ENCODE results near the gene ZIC1.

DNA sequence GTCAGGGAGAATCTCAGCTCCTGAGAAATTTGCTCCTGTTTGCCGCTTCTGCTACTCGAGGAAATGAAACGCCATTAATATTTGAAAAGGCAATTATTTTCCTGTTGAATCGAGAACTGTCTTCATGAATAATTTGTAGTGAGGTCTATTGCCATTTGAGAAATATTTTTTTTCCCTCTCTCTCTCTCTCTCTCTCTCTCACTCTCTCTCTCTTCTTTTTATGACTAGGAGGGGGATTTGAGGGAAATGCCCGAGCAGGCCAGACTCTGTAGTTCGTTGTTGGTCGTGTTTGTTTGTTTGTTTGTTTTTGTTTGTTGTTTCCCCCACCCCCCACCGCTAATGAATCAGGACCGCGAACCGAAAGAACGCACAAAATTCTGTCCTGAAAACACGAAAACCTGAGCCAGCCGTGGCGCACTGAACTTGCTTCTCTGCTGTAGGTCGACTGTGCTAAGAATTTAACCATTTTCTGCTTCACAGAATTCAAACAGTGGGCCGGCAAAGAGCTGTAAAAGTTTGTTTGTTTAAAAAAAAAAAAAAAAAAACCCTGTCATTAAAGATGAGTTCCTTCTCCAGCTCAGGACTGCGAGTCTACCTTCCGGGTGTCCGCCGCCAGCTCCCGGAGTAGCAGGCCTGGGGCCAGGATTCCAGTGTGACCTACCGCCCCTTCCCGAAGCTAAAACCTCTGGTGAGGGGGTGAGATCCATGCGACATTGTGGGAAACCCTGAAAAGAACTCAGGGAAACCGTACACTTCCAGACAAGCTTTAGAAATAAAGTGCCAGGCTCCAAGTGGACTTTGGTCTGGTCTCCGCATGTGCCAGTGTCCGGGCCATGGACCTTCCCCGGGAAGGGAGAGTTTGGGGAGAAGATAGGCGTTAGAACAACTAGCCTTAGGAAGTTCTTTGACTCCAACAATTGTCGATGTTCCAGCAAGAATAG, 15.0 kb upstream of the ZIC1 start:
- TF ChIP-seq, protein P1, sequence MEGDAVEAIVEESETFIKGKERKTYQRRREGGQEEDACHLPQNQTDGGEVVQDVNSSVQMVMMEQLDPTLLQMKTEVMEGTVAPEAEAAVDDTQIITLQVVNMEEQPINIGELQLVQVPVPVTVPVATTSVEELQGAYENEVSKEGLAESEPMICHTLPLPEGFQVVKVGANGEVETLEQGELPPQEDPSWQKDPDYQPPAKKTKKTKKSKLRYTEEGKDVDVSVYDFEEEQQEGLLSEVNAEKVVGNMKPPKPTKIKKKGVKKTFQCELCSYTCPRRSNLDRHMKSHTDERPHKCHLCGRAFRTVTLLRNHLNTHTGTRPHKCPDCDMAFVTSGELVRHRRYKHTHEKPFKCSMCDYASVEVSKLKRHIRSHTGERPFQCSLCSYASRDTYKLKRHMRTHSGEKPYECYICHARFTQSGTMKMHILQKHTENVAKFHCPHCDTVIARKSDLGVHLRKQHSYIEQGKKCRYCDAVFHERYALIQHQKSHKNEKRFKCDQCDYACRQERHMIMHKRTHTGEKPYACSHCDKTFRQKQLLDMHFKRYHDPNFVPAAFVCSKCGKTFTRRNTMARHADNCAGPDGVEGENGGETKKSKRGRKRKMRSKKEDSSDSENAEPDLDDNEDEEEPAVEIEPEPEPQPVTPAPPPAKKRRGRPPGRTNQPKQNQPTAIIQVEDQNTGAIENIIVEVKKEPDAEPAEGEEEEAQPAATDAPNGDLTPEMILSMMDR (conservative IDR thresholded peaks at IDR 0.05; ENCODE audit: low read depth in 2 of 2), result no peak
- TF ChIP-seq, protein P2, sequence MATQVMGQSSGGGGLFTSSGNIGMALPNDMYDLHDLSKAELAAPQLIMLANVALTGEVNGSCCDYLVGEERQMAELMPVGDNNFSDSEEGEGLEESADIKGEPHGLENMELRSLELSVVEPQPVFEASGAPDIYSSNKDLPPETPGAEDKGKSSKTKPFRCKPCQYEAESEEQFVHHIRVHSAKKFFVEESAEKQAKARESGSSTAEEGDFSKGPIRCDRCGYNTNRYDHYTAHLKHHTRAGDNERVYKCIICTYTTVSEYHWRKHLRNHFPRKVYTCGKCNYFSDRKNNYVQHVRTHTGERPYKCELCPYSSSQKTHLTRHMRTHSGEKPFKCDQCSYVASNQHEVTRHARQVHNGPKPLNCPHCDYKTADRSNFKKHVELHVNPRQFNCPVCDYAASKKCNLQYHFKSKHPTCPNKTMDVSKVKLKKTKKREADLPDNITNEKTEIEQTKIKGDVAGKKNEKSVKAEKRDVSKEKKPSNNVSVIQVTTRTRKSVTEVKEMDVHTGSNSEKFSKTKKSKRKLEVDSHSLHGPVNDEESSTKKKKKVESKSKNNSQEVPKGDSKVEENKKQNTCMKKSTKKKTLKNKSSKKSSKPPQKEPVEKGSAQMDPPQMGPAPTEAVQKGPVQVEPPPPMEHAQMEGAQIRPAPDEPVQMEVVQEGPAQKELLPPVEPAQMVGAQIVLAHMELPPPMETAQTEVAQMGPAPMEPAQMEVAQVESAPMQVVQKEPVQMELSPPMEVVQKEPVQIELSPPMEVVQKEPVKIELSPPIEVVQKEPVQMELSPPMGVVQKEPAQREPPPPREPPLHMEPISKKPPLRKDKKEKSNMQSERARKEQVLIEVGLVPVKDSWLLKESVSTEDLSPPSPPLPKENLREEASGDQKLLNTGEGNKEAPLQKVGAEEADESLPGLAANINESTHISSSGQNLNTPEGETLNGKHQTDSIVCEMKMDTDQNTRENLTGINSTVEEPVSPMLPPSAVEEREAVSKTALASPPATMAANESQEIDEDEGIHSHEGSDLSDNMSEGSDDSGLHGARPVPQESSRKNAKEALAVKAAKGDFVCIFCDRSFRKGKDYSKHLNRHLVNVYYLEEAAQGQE (IDR thresholded peaks at IDR 0.05; ENCODE audit: unreplicated experiment), result no peak
- TF ChIP-seq POLR2AphosphoS5 (IDR thresholded peaks at IDR 0.05; ENCODE audit: low read depth) (no peak), EZH2 (IDR thresholded peaks at IDR 0.05; ENCODE audit: low read depth, unreplicated experiment) (peak; percentile 85), EZH2phosphoT487 (IDR thresholded peaks at IDR 0.05; ENCODE audit: unreplicated experiment) (peak; percentile 76), CREB1 (CRISPR knock-in tag; IDR thresholded peaks at IDR 0.05; ENCODE audit: low read depth) (no peak), ZNF331 (CRISPR knock-in tag; IDR thresholded peaks at IDR 0.05; ENCODE audit: low read depth) (no peak), STAT1 (IDR thresholded peaks at IDR 0.05; ENCODE audit: unreplicated experiment) (no peak), NANOG (IDR thresholded peaks at IDR 0.05; ENCODE audit: borderline replicate concordance) (no peak), JUNB (IDR thresholded peaks at IDR 0.05; ENCODE audit: unreplicated experiment) (no peak), ZNF114 (CRISPR knock-in tag; IDR thresholded peaks at IDR 0.05) (no peak)
- TF ChIP-seq, protein P3, sequence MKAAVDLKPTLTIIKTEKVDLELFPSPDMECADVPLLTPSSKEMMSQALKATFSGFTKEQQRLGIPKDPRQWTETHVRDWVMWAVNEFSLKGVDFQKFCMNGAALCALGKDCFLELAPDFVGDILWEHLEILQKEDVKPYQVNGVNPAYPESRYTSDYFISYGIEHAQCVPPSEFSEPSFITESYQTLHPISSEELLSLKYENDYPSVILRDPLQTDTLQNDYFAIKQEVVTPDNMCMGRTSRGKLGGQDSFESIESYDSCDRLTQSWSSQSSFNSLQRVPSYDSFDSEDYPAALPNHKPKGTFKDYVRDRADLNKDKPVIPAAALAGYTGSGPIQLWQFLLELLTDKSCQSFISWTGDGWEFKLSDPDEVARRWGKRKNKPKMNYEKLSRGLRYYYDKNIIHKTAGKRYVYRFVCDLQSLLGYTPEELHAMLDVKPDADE (IDR thresholded peaks at IDR 0.05), result no peak
- TF ChIP-seq, protein P4, sequence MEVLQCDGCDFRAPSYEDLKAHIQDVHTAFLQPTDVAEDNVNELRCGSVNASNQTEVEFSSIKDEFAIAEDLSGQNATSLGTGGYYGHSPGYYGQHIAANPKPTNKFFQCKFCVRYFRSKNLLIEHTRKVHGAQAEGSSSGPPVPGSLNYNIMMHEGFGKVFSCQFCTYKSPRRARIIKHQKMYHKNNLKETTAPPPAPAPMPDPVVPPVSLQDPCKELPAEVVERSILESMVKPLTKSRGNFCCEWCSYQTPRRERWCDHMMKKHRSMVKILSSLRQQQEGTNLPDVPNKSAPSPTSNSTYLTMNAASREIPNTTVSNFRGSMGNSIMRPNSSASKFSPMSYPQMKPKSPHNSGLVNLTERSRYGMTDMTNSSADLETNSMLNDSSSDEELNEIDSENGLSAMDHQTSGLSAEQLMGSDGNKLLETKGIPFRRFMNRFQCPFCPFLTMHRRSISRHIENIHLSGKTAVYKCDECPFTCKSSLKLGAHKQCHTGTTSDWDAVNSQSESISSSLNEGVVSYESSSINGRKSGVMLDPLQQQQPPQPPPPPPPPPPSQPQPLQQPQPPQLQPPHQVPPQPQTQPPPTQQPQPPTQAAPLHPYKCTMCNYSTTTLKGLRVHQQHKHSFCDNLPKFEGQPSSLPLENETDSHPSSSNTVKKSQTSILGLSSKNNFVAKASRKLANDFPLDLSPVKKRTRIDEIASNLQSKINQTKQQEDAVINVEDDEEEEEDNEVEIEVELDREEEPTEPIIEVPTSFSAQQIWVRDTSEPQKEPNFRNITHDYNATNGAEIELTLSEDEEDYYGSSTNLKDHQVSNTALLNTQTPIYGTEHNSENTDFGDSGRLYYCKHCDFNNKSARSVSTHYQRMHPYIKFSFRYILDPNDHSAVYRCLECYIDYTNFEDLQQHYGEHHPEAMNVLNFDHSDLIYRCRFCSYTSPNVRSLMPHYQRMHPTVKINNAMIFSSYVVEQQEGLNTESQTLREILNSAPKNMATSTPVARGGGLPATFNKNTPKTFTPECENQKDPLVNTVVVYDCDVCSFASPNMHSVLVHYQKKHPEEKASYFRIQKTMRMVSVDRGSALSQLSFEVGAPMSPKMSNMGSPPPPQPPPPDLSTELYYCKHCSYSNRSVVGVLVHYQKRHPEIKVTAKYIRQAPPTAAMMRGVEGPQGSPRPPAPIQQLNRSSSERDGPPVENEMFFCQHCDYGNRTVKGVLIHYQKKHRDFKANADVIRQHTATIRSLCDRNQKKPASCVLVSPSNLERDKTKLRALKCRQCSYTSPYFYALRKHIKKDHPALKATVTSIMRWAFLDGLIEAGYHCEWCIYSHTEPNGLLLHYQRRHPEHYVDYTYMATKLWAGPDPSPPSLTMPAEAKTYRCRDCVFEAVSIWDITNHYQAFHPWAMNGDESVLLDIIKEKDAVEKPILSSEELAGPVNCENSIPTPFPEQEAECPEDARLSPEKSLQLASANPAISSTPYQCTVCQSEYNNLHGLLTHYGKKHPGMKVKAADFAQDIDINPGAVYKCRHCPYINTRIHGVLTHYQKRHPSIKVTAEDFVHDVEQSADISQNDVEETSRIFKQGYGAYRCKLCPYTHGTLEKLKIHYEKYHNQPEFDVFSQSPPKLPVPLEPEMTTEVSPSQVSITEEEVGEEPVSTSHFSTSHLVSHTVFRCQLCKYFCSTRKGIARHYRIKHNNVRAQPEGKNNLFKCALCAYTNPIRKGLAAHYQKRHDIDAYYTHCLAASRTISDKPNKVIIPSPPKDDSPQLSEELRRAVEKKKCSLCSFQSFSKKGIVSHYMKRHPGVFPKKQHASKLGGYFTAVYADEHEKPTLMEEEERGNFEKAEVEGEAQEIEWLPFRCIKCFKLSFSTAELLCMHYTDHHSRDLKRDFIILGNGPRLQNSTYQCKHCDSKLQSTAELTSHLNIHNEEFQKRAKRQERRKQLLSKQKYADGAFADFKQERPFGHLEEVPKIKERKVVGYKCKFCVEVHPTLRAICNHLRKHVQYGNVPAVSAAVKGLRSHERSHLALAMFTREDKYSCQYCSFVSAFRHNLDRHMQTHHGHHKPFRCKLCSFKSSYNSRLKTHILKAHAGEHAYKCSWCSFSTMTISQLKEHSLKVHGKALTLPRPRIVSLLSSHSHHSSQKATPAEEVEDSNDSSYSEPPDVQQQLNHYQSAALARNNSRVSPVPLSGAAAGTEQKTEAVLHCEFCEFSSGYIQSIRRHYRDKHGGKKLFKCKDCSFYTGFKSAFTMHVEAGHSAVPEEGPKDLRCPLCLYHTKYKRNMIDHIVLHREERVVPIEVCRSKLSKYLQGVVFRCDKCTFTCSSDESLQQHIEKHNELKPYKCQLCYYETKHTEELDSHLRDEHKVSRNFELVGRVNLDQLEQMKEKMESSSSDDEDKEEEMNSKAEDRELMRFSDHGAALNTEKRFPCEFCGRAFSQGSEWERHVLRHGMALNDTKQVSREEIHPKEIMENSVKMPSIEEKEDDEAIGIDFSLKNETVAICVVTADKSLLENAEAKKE (CRISPR knock-in tag; IDR thresholded peaks at IDR 0.05), result no peak
